Fibroblast of gingiva (primary cell): ENCODE data around the gene CEP250.
"Not testable (repeated sequence)": the region's sequence is repeated elsewhere in the genome, so short reads cannot be mapped to it uniquely, and the experiment has no call there.

Experiments used
- DNase-seq: peaks from one replicate; pipeline ENCODE4 v3.0.0-alpha.2; 2011; ENCODE audit warnings: low read depth

Gene CEP250

DNA sequence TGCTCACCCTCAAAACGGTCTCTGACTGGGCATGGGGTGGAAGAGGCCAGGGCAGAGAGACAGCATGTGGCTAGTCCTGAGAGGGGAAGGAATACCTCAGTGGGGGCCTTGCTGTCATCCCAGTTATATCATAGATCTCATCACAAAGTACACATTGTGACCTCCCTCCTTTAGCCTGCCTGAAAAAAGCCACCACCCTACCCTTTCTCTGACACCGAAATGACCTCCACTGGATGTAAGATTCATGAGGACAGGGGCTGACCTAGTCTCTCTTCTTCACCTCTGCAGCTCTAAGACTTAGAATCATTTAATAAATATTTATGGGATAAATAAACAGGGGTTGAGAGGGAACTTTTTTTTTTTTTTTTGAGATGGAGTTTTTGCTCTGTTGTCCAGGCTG, 74.2 kb downstream of the CEP250 start, which contains the start of gene C20orf173:
TSS of gene C20orf173 (minus strand) at position 101 of the 400 bp plus-strand sequence. CDS start 279 bp downstream, outside the sequence.
- no peak for DNase-seq

DNA sequence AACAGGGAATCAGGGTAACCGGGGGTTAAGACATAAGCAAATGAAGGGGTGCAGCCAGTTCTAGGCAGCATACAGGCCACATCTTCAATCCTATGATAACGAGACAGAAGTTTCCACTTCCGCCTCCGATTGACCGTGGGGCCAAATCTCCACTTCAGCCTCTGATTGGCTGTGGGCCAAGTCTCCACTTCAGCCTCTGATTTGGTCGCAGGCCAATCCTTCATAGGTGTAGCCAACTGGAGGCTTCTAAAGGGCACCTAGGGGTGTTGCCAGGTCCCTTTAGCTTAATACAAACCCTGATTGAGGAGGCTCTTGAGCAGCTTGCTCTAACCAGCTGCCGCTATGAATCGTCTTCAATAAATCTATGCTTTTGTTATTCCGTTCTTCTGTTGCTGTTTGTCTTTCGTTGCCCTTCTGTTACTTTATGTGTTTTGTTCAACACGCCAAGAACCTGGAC, 84.4 kb downstream of the CEP250 start:
- no peak for DNase-seq

DNA sequence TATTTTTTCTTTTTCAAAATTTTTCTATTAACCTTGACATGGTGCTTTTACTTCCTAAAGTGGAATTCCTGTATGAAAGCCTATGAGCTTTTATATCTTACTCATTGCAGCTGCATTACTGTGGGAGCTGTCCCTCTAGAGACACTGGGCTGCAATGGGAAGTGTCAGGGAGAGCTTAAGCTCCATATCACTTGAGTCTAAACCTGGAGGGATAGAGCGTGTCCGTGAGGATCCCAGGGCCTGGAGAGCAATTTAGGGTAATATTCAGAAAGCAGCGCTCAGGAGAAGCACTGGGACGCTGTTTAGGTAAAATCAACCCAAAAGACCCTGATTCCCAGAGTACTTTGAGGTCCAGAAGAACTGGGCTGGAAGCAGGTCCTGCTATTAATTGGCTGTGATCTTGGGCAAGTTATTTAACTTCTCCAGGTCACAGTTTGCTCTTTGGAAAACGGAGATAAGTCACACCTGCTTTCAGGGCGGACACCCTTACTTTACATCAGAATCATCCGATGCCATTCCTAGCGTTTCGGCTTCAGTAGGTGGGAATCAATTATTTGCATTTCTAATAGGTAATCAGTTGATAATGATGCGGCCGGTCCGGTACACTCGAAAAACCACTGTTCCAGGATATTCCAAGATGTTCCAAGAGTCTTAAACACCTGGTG, 85.9 kb downstream of the CEP250 start:
- no peak for DNase-seq

DNA sequence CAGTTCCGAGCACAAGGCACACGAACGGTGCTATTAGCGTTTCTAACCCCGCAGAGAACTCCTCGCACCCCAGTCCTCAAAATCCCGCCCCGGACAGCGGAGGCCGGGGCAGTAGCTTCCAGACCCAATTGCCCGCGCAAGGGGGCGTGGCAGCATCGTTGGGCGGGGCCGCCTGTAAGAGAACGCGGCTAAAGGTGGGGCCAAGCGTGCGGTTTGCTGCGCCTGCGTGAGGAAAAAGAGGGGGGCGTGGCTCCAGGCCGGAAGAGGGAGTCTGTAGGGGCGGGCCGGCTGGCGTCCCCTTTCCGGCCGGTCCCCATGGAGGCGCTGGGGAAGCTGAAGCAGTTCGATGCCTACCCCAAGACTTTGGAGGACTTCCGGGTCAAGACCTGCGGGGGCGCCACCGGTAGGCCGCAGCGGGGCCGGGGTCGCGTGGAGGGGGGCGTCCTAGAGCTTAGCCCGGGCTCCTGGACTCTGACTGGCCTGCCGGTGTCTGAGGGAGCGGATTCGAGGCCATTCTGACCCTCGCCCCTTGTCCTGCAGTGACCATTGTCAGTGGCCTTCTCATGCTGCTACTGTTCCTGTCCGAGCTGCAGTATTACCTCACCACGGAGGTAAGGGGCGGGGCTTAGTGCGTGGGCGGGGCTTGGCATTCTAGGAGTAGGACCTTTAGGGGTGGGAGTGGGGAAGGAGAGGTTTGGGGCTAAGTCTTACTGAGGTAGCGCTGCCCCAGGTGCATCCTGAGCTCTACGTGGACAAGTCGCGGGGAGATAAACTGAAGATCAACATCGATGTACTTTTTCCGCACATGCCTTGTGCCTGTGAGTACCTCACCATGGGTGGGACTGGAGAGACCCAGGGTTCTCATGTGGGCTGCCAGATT, 86.6 kb downstream of the CEP250 start, which contains the start of gene ERGIC3:
TSS of gene ERGIC3 (plus strand) at position 296 of the 880 bp plus-strand sequence. CDS start at position 316, 20 bp downstream.
- DNase-seq: peak; percentile 93

DNA sequence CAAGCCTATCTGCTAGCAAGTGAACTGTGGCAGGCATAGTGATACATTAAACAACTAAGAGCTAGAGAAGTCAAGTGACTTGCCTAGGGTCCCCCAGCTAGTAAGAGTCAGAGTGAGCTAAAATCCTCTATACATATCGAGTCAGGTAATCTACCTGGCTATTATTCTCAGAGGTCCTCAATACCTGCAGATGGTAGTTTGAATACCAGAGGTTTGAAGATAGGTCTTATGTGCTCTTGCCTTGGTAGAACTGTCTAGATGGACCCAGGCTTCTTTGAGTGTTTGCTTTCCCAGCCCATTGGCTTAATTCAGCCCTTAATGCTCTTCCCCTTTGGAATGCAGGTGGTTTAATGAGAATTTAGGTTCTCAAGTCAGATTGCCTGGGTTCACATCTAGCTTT, 87.6 kb downstream of the CEP250 start:
- no peak for DNase-seq

DNA sequence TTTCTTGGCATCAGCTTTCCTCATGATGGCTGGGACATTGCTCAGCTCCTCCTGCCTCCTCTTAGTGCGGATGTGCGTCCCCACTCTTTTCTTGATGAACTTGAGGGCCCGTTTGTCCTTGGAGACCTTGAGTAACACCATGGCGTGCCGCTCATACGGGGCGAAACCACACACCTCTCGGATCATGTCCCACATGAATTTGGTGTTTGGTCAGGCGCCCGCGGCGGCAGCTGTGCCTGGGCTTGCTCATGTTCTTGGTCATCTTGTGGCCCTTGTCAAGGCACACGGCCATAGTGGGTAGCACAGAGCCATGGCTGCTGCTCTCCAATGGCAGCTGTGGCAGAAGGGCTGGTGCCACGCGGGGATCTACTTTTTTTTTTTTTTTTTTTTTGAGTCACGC, 89.0 kb downstream of the CEP250 start:
- DNase-seq: no peak

DNA sequence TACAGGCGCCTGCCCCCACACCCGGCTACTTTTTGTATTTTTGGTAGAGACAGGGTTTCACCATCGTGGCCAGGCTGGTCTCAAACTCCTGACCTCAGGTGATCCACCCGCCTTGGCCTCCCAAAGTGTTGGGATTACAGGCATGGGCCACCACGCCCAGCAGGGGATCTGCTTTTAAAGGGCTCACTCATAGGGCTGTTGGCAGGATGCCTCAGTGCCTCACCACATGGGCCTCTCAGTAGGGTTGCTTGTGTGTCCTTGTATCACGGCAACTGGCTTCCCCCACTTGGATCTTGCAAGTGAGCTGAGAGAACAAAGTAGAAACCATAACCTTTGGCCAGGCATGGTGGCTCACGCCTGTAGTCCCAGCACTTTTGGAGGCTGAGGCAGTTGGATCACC, 89.5 kb downstream of the CEP250 start:
- DNase-seq: not testable (repeated sequence)

DNA sequence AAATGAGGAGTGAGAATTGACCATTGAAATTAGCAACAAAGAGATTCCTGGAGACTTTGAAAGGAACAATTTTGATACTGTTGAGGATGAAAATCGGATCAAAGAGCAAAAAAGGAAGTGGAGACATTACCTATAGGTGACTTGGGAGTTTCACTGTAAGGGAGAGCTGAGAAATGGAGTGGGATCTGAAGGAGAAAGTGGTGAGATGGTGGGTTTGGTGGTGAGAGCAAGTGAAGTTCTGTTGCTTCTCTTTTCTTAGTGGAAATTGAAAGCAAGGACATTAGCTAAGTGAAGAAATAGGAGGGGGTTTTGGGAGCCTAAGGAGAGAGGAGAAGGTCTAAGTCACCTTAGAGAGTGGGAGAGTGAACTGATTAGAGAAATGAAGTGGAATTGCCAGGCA, 90.7 kb downstream of the CEP250 start:
- no peak for DNase-seq

DNA sequence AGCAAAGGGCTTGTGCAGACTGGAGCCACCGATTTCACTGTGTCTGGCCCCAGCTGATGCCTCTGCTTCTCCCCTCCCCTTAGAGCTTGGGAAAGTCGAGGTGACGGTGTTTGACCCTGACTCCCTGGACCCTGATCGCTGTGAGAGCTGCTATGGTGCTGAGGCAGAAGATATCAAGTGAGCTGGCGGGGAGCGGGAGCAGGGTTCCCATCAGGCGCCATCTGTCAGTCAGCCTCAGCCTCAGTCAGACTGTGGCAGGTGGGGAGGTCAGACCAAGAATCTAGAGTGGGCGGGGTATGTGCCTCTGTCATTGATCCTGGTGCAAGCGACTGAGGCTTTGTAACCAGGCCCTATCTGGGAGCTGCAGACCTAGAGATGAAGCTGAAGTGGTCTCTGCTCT, 91.9 kb downstream of the CEP250 start:
- DNase-seq: no peak

DNA sequence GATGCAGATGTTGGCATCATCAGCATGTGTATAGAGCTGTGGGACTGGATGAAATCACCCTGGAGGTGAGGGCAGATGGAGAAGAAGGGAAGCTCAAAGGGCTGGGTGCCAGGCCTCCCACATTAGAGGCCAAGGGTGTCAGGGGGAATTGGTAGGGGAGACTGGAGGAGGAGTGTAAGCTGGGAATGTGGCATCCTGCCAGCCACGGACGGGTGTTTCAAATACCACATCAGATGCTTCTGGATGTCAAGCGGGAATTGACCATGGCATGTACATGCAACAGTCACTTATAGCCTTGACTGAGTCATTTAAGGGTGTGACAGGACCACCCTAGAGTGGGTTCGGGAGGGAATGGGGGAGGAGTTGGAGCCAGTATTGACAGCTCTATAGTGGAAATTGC, 96.1 kb downstream of the CEP250 start:
- DNase-seq: no peak

DNA sequence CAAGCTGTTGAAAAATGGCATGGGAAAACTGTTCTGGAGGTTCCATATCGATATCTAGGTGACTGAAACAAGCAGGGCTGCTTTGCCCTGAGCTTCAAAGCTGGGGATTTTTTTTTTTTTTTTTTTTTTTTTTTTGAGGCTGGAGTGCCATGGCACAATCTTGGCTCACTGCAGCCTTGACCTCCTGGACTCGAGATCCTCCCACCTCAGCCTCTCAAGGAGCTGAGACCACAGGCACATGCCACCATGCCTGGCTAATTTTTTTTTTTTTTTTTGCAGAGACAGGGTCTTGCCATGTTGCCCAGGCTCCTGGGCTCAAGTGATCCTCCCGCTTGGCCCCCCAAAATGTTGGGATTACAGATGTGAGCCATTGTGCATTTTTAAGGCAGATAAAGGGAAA, 97.5 kb downstream of the CEP250 start:
- DNase-seq: no peak

DNA sequence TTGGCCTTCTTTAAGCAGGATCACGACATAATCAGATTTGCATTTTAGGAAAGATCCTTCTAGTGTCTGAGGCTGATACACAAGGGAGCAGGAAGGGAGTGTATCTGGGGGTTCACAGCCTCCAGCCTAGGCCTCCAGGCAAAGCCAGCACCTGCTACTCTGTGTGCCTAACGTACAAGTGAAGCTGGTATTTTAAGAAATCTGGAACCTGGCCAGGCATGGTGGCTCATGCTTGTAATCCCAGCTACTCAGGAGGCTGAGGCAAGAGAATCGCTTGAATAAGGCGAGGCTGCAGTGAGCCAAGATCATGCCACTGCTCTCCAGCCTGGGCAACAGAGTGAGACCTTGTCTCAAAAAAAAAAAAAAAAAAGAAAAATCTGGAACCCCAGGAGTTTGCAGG, 100.1 kb downstream of the CEP250 start:
- DNase-seq: not testable (repeated sequence)

DNA sequence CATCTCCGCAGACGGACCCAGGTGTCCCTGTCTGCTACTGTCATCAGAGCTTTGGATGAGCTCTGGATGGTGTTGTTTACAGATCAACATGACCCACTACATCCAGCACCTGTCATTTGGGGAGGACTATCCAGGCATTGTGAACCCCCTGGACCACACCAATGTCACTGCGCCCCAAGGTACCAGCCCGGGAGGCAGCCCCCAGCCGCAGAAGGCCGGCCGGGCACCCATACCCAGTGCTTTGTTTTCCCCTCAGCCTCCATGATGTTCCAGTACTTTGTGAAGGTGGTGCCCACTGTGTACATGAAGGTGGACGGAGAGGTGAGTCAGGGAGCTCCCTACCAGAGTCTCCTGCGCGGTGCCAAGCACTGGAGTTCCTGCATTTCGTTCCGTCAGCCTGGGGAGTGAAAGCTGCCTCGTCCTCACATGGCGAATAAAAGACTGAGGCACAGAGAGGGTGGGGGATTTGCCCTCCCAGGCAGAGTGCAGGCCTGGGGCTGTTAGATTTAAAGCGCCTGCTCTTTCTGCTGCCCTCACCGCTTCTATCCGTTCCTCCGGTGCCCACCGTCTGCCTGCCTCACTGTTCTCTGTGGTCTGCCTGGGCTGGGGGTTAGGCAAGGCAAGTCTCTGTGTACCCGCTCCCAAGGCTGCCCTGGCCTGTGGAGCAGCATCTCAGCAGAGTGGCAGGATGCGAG, 100.7 kb downstream of the CEP250 start:
- no peak for DNase-seq

DNA sequence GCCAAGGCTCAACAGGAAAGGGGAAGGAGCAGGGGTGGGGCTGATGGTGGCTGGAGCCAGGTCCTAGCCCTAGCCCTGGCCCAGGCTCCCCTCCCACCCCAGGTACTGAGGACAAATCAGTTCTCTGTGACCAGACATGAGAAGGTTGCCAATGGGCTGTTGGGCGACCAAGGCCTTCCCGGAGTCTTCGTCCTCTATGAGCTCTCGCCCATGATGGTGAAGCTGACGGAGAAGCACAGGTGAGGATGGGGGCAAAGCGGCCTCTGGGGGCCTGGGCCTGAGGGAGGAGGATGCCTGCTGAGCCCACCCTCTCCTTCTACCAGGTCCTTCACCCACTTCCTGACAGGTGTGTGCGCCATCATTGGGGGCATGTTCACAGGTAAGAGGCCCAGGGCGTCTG, 101.5 kb downstream of the CEP250 start:
- no peak for DNase-seq

DNA sequence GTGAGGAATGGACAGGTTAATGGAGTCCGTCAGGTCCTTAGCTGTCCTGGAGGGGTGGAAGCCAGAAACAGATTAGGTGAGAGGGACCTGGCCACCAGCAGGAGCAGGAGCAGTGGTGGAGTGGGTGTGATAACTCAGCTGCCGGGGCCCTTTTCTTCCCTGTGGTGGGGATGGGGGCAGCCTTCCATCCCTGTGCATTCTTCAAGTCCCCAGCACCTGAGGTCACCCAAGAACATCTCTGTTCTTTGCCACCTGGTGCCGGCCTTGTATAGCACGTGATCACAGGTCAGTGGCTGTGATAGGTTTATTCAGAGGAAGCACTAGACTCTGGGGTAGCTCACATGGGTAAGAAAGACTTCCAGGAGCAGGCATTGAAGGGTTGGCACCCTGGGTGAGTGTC, 103.1 kb downstream of the CEP250 start:
- DNase-seq: no peak

DNA sequence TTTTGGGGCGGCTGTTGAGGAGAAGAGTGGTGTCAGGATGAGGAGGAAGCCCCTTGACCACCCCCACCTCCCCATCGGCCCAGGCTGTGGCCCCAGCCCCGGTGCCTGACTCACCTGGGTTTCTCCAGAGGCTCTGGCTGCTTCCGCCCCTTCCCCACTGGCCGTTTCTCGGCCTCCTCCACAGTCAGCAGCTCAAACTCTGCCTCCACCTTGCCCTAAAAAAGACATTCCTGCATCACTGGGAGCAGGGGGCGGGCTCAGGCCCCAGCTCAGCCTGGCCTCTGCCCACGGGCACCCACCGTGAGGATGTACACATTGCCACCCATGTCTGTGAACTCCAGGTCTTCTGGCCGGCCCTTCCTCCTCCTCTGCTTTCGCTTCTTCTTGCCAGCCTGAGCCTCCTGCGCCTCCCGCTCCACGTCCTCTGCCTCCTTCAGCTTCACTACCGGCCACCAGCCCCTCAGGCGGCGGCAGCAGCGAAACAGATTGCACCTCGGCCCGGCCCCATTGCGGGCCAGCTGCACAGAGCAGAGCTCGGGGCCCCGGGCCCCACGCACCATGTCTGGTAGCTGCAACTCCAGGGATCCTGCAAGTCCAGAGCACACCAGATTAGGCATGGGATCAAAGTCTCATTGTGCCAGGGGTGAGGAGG, 103.8 kb downstream of the CEP250 start:
- no peak for DNase-seq

DNA sequence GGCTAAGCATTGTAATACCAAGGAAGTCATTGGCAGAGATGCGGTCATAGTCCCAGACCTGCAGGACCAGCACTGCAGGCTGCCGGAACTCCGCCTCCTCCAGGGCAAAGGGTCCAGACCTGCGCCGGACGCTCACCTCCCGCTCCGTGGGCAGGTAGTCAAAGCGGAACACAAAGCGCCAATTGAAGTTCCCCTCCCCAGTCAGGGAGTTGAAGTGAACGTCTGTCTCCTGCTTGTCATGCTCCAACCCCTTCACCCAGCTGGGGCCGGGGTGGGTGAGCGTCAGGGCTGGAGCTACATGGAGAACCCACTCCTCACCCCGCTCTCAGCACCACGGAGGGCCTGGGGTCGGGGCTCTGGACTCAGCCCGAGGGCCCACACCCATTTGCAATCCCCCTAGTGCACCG, 104.7 kb downstream of the CEP250 start:
- no peak for DNase-seq

DNA sequence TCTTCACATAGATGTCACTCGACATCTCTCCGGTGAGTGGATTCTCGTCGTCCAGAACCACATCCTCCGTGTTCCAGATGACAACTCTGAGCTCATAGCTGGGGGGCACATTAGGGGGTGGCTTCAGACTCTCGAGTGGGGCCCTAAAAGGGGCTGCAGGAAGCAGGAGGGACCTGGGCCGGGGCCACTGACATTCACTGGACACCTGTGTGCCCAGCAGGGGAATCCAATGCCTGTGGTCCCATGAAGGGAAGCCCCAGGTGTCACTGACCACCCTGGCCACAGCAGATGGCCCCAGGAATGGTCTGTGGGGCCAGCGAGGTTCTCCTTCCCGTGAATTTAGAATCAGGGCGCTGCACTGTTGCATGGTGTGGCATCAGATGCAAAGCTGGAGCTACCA, 105.1 kb downstream of the CEP250 start:
- no peak for DNase-seq

DNA sequence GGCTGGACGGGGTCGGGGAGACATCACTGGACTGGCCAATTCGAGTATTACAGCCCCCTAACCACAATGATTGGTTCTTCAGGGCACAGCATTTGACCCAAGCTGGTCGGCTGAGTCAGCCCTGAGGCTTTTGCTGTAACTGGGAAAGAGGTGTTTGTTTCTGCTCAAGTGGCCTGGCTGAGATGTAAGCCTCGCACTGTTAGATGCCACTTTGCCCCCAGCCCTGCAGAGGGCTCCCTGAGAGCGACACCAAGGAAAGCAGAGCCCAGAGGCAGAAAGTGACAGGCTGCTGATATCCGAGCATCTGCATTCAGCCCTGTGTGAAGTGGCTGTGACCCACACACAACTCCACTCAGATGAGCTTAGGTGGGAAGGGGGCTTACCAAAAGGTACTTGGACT, 105.9 kb downstream of the CEP250 start:
- DNase-seq: peak; percentile 57

DNA sequence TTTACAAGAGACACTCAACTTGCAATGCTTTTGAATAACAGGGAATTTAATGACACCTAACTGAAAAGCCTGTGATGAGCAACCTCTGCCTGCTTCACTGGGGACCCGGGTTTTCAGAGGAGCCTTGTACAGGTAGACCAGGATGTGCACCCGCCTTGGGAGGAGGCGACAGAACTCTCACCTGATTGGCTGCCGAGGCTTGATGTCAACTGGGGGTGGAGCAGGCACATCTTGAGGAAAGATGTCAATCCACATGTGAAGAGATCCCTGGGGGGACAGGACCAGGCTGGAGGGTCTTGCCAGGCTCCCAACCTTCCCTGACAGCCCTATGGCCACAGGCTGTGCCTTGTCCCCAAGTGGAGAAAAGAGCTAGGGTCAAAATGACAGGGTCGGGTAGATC, 106.3 kb downstream of the CEP250 start:
- DNase-seq: no peak

DNA sequence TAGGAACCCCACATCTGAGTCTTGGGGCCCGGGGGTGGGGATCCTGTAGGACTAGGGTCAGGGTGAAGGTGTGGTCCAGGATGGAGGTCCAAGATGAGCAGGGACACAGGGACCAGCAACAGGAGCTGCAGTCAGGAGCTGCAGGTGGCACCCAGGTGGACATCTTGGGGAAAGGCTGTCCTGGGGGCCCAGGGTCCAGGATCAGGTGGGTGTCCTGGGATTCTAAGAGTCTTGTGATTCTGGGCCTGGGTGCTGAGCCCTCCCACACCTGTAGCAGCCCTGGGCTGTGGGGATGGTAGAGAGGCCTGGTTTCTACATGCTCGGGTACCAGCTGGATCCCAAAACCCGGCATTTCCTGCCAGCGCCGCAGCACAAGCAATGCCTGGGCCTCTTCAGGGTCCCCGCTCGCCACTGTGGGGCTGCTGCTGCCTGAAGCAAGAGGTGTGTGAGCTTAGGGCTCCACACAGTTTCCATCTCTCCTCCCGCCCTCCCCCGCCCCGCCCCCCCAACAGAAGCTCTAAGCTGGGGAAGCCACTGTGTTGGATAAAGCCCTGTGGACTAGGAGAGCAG, 107.2 kb downstream of the CEP250 start:
- DNase-seq: no peak

DNA sequence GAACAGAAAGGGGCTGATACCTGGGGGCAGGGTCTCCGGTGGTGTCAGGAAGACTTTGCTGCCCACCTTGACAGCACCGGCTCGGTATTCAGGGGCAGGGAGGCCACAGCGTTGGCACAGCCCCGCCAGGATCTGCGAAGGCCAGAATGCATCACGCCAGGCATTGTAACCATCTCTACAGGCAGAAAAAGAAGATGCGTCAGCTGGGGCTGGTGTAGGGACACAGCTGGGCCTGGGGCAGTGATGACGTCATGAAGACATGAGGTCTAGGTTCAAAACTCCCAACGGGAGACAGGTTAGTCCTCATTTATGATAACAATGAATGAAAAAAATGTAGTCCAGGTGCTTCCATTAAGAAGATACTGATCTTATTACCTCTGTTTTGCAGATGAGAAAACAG, 108.4 kb downstream of the CEP250 start:
- no peak for DNase-seq
